HEK293 (cell line): ENCODE results near the gene ADAMTSL4.

ENCODE experiments used
- FEZF1 ChIP-seq: fragments of 450-650 bp; formaldehyde crosslinking; IDR thresholded peaks from 2 replicates; pipeline ENCODE4 v1.5.1; 2016; ENCODE audit warnings: missing biosample characterization, missing genetic modification characterization
- SP2 ChIP-seq: fragments of 450-650 bp; formaldehyde crosslinking; IDR thresholded peaks from 2 replicates; pipeline ENCODE4 v1.5.1; 2016; ENCODE audit warnings: missing biosample characterization, missing genetic modification characterization
- ZNF16 ChIP-seq: fragments of 450-650 bp; formaldehyde crosslinking; IDR thresholded peaks from 2 replicates; pipeline ENCODE4 v1.5.1; 2016; ENCODE audit warnings: low read depth, missing biosample characterization, missing genetic modification characterization
- ZNF423 ChIP-seq: fragments of 450-650 bp; formaldehyde crosslinking; IDR thresholded peaks from 2 replicates; pipeline ENCODE4 v1.5.1; 2016; ENCODE audit warnings: missing biosample characterization, missing genetic modification characterization

- no peak for TF ChIP-seq FEZF1 (tag by site-specific recombination)
- no peak for TF ChIP-seq ZNF423 (tag by site-specific recombination)
- peak; percentile 58 for TF ChIP-seq SP2 (tag by site-specific recombination)
- TF ChIP-seq ZNF16 (tag by site-specific recombination), result no peak
These were observed 3.1 kb downstream of the ADAMTSL4 start for GRCh38 chr1:150552128-150552910.
